SJCRH30 (cell line): ENCODE measurements around the gene ST3GAL3. TPM values are rescaled to one million over a fixed set of nuclear protein-coding genes. Genes with fewer than 3 reads are reported as not detected.

Experiments used
- DNase-seq, 2 experiments: peaks; one replicate each; pipeline ENCODE4 v3.0.0-alpha.2; 2015 to 2020
- H3K27ac ChIP-seq: fragments of 250-450 bp; sonication (Bioruptor Pico); 2 replicates; pipeline ENCODE4 v1.5.1; 2020; ENCODE audit warnings: mild to moderate bottlenecking, moderate library complexity
- H3K27me3 ChIP-seq: fragments of 250-450 bp; sonication (Bioruptor Pico); 2 replicates; pipeline ENCODE4 v1.5.1; 2020; ENCODE audit warnings: mild to moderate bottlenecking, moderate library complexity
- H3K36me3 ChIP-seq: fragments of 250-450 bp; sonication (Bioruptor Pico); 2 replicates; pipeline ENCODE4 v1.5.1; 2020; ENCODE audit warnings: mild to moderate bottlenecking, moderate library complexity
- H3K4me1 ChIP-seq: fragments of 250-450 bp; sonication (Bioruptor Pico); 2 replicates; pipeline ENCODE4 v1.5.1; 2020; ENCODE audit warnings: mild to moderate bottlenecking, moderate library complexity
- H3K4me3 ChIP-seq: fragments of 250-450 bp; sonication (Bioruptor Pico); 2 replicates; pipeline ENCODE4 v1.5.1; 2020; ENCODE audit warnings: mild to moderate bottlenecking, moderate library complexity
- H3K9me3 ChIP-seq: fragments of 250-450 bp; sonication (Bioruptor Pico); replicated peaks from 2 replicates; pipeline ENCODE4 v1.5.1; 2020; ENCODE audit warnings: mild to moderate bottlenecking, moderate library complexity
- total RNA-seq: library from RNA; depleted of rRNA; stranded (reverse); fragments of >200 nt; shearing (Covaris generic); gene quantifications from 2 replicates; pipeline ENCODE4 v1.2.3, GENCODE V29; 2014

The ST3GAL3 gene
- total RNA-seq, 1 experiment from 2014 or later, result 10.5 TPM

- H3K4me3 ChIP-seq, result peak within 1 kb of the TSS; percentile 59
- H3K36me3 ChIP-seq, result no peaks in the 10 kb centered on the region
- peaks cover 21% of the 10 kb centered on the region for H3K4me1 ChIP-seq
- DNase-seq, result peak; percentile 66 to 74
- no peaks in the 10 kb centered on the region for H3K27me3 ChIP-seq
- H3K9me3 ChIP-seq, result no peaks in the 10 kb centered on the region
- no peak within 1 kb of the TSS for H3K27ac ChIP-seq
These were observed 226.2 kb downstream of the ST3GAL3 start, which contains the start of gene ARTN for GRCh38 chr1:43933386-43934100. TSS of gene ARTN (plus strand) at chr1:43933801. CDS start at chr1:43935657, 1,856 bp downstream.

- Histone ChIP-seq H3K4me3 (peak overlapping the region; percentile 59), H3K27ac (no peak overlapping the region), H3K27me3 (no peaks in the 10 kb centered on the region), H3K36me3 (no peaks in the 10 kb centered on the region), H3K9me3 (no peaks in the 10 kb centered on the region), H3K4me1 (peaks cover 21% of the 10 kb centered on the region)
- peak; percentile 88 to 95 for DNase-seq
These were observed 227.0 kb downstream of the ST3GAL3 start for GRCh38 chr1:43934101-43934985.

- DNase-seq, result no peak
- Histone ChIP-seq H3K36me3 (no peaks in the 10 kb centered on the region), H3K27ac (no peak overlapping the region), H3K9me3 (no peaks in the 10 kb centered on the region), H3K27me3 (no peaks in the 10 kb centered on the region), H3K4me1 (peaks cover 21% of the 10 kb centered on the region), H3K4me3 (no peak overlapping the region)
These were observed 227.6 kb downstream of the ST3GAL3 start for GRCh38 chr1:43934986-43935324.

- Histone ChIP-seq H3K36me3 (no peaks in the 10 kb centered on the region), H3K9me3 (no peaks in the 10 kb centered on the region), H3K4me1 (peaks cover 14% of the 10 kb centered on the region), H3K4me3 (no peak overlapping the region), H3K27ac (no peak overlapping the region), H3K27me3 (no peaks in the 10 kb centered on the region)
- no peak for DNase-seq
These were observed 228.5 kb downstream of the ST3GAL3 start for GRCh38 chr1:43935711-43936427.

- Histone ChIP-seq H3K9me3 (no peaks in the 10 kb centered on the region), H3K36me3 (no peaks in the 10 kb centered on the region), H3K4me1 (peaks cover 13% of the 10 kb centered on the region), H3K4me3 (no peak overlapping the region), H3K27me3 (no peaks in the 10 kb centered on the region), H3K27ac (no peak overlapping the region)
- DNase-seq, result no peak
These were observed 229.3 kb downstream of the ST3GAL3 start for GRCh38 chr1:43936431-43937151.

GRCh38 chr1:43937179-43937865, 230.0 kb downstream of the ST3GAL3 start:
- no peak overlapping the region for H3K27ac ChIP-seq
- DNase-seq, result no peak
- H3K36me3 ChIP-seq, result no peaks in the 10 kb centered on the region
- no peak overlapping the region for H3K4me3 ChIP-seq
- H3K4me1 ChIP-seq, result peaks cover 13% of the 10 kb centered on the region
- no peaks in the 10 kb centered on the region for H3K27me3 ChIP-seq
- H3K9me3 ChIP-seq, result no peaks in the 10 kb centered on the region

- DNase-seq, result no peak
- H3K27ac ChIP-seq, result no peak overlapping the region
- no peaks in the 10 kb centered on the region for H3K36me3 ChIP-seq
- no peaks in the 10 kb centered on the region for H3K27me3 ChIP-seq
- no peaks in the 10 kb centered on the region for H3K9me3 ChIP-seq
- H3K4me3 ChIP-seq, result no peak overlapping the region
- H3K4me1 ChIP-seq, result peaks cover 10% of the 10 kb centered on the region
These were observed 231.0 kb downstream of the ST3GAL3 start for GRCh38 chr1:43938383-43938782.

- peaks cover 10% of the 10 kb centered on the region for H3K4me1 ChIP-seq
- no peak overlapping the region for H3K27ac ChIP-seq
- DNase-seq, result no peak
- H3K9me3 ChIP-seq, result no peaks in the 10 kb centered on the region
- no peaks in the 10 kb centered on the region for H3K27me3 ChIP-seq
- H3K36me3 ChIP-seq, result no peaks in the 10 kb centered on the region
- no peak overlapping the region for H3K4me3 ChIP-seq
These were observed 231.7 kb downstream of the ST3GAL3 start for GRCh38 chr1:43938892-43939587.

GRCh38 chr1:43942411-43942810, 235.1 kb downstream of the ST3GAL3 start:
- H3K4me1 ChIP-seq, result no peaks in the 10 kb centered on the region; the same call in 1 of the 2 replicates
- H3K36me3 ChIP-seq, result no peaks in the 10 kb centered on the region
- no peak overlapping the region for H3K27ac ChIP-seq
- H3K4me3 ChIP-seq, result no peak overlapping the region
- DNase-seq, result no peak
- H3K27me3 ChIP-seq, result no peaks in the 10 kb centered on the region
- no peaks in the 10 kb centered on the region for H3K9me3 ChIP-seq

- H3K36me3 ChIP-seq, result no peaks in the 10 kb centered on the region
- no peak overlapping the region for H3K27ac ChIP-seq
- no peaks in the 10 kb centered on the region; the same call in 1 of the 2 replicates for H3K4me1 ChIP-seq
- no peak overlapping the region for H3K4me3 ChIP-seq
- H3K9me3 ChIP-seq, result no peaks in the 10 kb centered on the region
- H3K27me3 ChIP-seq, result no peaks in the 10 kb centered on the region
- DNase-seq, result no peak
These were observed 237.5 kb downstream of the ST3GAL3 start for GRCh38 chr1:43944860-43945259.

- H3K27ac ChIP-seq, result no peak overlapping the region; the same call in 1 of the 2 replicates
- H3K36me3 ChIP-seq, result no peaks in the 10 kb centered on the region
These were observed 238.4 kb downstream of the ST3GAL3 start for GRCh38 chr1:43945674-43946235.

GRCh38 chr1:43946236-43947060, 239.1 kb downstream of the ST3GAL3 start, which contains the start of gene IPO13:
TSS of gene IPO13 (plus strand) at chr1:43946950. CDS start at chr1:43947601, 651 bp downstream.
- Histone ChIP-seq H3K27ac (peak within 1 kb of the TSS; percentile 99), H3K27me3 (no peaks in the 10 kb centered on the region), H3K4me3 (peak within 1 kb of the TSS; percentile 69), H3K4me1 (no peaks in the 10 kb centered on the region; the same call in 1 of the 2 replicates), H3K9me3 (no peaks in the 10 kb centered on the region), H3K36me3 (no peaks in the 10 kb centered on the region)
- peak; percentile 98 for DNase-seq

More at GRCh38 chr1:43945674-43946235, 238.4 kb downstream of the ST3GAL3 start:
- peak overlapping the region; percentile 69 for H3K4me3 ChIP-seq
- H3K27me3 ChIP-seq, result no peaks in the 10 kb centered on the region
- no peak for DNase-seq
- H3K9me3 ChIP-seq, result no peaks in the 10 kb centered on the region
- no peaks in the 10 kb centered on the region; the same call in 1 of the 2 replicates for H3K4me1 ChIP-seq
